Activated CD4-positive, alpha-beta T cell treated with anti-CD3 and anti-CD28 coated beads, Interleukin-2, amount 10 ng/mL, durations not matched to agents 7 days and 5 days (primary cell): Measurements from ENCODE around the gene MKNK2. TPM values are rescaled to one million over a fixed set of nuclear protein-coding genes. Genes with fewer than 3 reads are reported as not detected.

Experiments
- CTCF ChIA-PET: fragments of 350-600 bp; sonication (Branson Sonifier 250); formaldehyde crosslinking; loops from one replicate; lab custom pipeline; 2021; ENCODE audit warnings: antibody characterized with exemption; lab: Charles Lee
- POLR2A ChIA-PET: fragments of 350-600 bp; sonication (Branson Sonifier 250); formaldehyde crosslinking; loops from one replicate; lab custom pipeline; 2021; ENCODE audit warnings: antibody characterized with exemption; lab: Charles Lee
- DNase-seq: peaks from one replicate; pipeline ENCODE4 v3.0.0-alpha.2; 2020
- H3K27ac Mint-ChIP-seq: one replicate; pipeline ENCODE4 v1.8.0; 2021; ENCODE audit warnings: mild to moderate bottlenecking, moderate library complexity, mixed read lengths
- H3K27me3 Mint-ChIP-seq: one replicate; pipeline ENCODE4 v1.8.0; 2021; ENCODE audit warnings: mixed read lengths
- H3K36me3 Mint-ChIP-seq: one replicate; pipeline ENCODE4 v1.8.0; 2021; ENCODE audit warnings: low read depth, mixed read lengths
- H3K4me1 Mint-ChIP-seq: one replicate; pipeline ENCODE4 v1.8.0; 2021; ENCODE audit warnings: mixed read lengths
- H3K4me3 Mint-ChIP-seq: one replicate; pipeline ENCODE4 v1.8.0; 2021; ENCODE audit warnings: mild to moderate bottlenecking, moderate library complexity, mixed read lengths
- H3K9me3 Mint-ChIP-seq: one replicate; pipeline ENCODE4 v1.8.0; 2021; ENCODE audit warnings: mixed read lengths
- total RNA-seq, 2 experiments: library from RNA; stranded (reverse); gene quantifications; one replicate each; pipeline ENCODE4 v1.2.3, GENCODE V29; 2021

Gene MKNK2
- total RNA-seq, 2 experiments from 2014 or later, result 198 to 228 TPM

DNA sequence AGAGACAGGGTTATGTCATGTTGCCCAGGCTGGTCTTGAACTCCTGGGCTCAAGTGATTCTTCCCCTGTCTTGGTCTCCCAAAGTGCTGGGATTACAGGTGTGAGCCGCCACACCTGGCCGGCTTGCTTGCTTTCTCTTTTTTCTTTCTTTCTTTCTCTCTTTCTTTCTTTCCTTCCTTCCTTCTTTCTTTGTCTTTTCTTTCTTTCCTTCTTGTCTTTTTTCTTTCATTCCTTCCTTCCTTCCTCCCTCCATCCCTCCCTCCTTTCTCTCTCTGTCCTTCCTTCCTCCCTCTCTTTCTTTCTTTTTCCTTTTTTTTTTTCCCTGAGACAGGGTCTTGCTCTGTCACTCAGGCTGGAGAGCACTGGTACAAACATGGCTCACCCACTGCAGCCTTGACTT, 28.8 kb downstream of the MKNK2 start:
- peaks cover 5% of the 10 kb centered on the region for H3K4me1 Mint-ChIP-seq
- peak overlapping the region; percentile 54 for H3K27ac Mint-ChIP-seq
- H3K27me3 Mint-ChIP-seq, result no peaks in the 10 kb centered on the region
- H3K4me3 Mint-ChIP-seq, result no peak overlapping the region
- no peak for DNase-seq
- peaks cover 2% of the 10 kb centered on the region for H3K36me3 Mint-ChIP-seq
- ChIA-PET POLR2A (no interaction called here), CTCF (interaction anchor here (0.9 to 1.5 kb wide), 2 partner anchors 12 to 13 kb away, joined by 3 to 4 read pairs; no protein-coding TSS in a partner anchor)
- H3K9me3 Mint-ChIP-seq, result peaks cover 3% of the 10 kb centered on the region

DNA sequence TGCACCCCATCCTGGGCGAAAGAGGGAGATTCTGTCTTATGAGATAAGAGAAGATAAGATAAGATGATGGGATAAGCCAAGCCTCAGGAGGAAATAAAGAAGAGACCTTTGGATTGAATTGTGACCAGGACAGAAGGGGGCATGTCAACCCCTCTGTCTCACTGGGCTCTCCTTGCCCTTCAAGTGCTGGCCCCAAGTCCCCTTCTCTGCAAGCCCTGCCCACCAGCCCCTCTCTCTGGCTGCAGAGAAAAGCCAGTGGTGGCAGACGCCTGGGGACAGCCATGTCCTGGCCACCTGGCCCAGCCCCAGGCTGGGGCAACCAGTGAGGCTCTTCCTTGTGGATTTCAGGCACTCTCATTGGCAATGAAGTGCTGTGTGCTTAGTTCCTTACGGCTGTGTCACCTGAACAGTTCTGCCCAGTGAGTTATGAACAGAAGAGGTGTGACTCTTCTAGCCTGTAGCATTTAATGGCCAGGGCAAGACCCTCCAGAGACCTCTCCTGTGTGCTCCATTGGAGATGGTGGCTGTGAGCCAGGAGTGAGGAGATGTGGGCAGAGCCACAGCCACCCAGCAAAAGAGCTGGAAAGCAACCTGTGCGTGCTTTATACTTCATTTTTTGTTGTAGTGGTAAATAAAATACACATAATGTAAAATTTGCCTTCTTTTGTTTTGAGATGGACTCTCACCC, 29.4 kb downstream of the MKNK2 start:
- Mint-ChIP-seq H3K4me3 (no peak overlapping the region), H3K36me3 (peaks cover 2% of the 10 kb centered on the region), H3K27ac (no peak overlapping the region), H3K27me3 (no peaks in the 10 kb centered on the region), H3K4me1 (peaks cover 6% of the 10 kb centered on the region), H3K9me3 (peaks cover 3% of the 10 kb centered on the region)
- CTCF ChIA-PET, result interaction anchor here (0.6 to 1.5 kb wide), 2 partner anchors 9 to 13 kb away, joined by 3 to 4 read pairs; no protein-coding TSS in a partner anchor
- POLR2A ChIA-PET, result no interaction called here
- DNase-seq, result no peak

DNA sequence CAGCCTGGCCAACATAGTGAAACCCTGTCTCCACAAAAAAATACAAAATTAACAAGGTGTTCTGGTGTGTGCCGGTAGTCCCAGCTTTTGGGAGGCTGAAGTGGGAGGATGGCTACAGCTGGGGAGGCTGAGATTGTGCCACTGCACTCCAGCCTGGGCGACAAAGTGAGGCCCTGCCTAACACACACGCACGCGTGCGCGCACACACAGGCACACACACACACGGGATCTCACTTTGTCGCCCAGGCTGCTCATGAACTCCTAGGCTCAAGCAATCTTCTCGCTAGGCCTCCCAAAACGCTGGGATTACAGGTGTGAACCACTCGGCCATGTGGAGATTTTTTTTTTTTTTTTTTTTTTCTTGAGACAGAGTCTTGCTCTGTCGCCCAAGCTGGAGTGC, 32.3 kb downstream of the MKNK2 start:
- H3K27ac Mint-ChIP-seq, result no peak overlapping the region
- no peaks in the 10 kb centered on the region for H3K27me3 Mint-ChIP-seq
- no peak for DNase-seq
- H3K4me3 Mint-ChIP-seq, result no peak overlapping the region
- ChIA-PET CTCF (interaction anchor here (0.6 to 2.2 kb wide), 7 partner anchors 13 to 150 kb away, joined by 3 to 8 read pairs (median 5); no protein-coding TSS in a partner anchor), POLR2A (no interaction called here)
- peaks cover 2% of the 10 kb centered on the region for H3K36me3 Mint-ChIP-seq
- H3K9me3 Mint-ChIP-seq, result no peaks in the 10 kb centered on the region
- peaks cover 16% of the 10 kb centered on the region for H3K4me1 Mint-ChIP-seq

DNA sequence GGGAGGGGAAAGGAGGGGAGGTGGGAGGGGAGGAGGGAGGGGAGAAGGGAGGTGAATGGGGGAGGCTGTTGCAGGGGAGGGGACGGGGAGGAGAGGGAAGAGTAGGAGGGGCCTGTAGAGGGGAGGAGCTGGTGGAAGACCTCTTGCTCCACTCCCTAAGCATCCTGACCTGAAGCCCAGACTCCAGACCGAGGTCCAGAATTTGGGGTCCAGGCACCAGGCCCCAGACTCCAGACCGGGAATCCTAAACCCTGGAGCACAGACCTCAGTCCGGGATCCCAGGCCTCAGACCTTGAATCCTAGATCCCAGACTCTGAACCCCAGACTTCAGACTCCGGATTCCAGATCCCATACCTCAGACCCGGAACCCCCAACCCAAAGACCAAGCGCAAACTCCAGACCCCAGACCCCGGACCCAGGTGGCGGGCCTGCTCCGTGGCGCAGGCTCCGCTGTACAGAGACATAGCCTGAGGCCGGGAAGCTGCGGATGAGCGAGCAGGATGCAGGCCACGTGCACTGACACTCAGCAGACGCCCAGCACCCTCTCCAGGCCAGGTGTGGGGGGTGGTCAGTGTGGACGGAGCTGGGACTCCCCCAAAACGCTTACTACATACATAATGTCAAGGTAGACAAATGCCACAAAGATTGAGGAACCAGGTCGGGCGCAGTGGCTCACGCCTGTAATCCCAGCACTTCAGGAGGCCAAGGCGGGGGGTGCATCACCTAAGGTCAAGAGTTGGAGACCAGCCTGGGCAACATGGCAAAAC, 34.8 kb downstream of the MKNK2 start:
- H3K27me3 Mint-ChIP-seq, result no peaks in the 10 kb centered on the region
- H3K4me1 Mint-ChIP-seq, result peaks cover 28% of the 10 kb centered on the region
- DNase-seq, result peak; percentile 80
- POLR2A ChIA-PET, result no interaction called here
- CTCF ChIA-PET, result interaction anchor here (1.3 kb wide), 1 partner anchor 200 kb away, joined by 3 read pairs; no protein-coding TSS in a partner anchor
- peaks cover 6% of the 10 kb centered on the region for H3K36me3 Mint-ChIP-seq
- no peaks in the 10 kb centered on the region for H3K9me3 Mint-ChIP-seq
- no peak overlapping the region for H3K27ac Mint-ChIP-seq
- H3K4me3 Mint-ChIP-seq, result peak overlapping the region; percentile 58

DNA sequence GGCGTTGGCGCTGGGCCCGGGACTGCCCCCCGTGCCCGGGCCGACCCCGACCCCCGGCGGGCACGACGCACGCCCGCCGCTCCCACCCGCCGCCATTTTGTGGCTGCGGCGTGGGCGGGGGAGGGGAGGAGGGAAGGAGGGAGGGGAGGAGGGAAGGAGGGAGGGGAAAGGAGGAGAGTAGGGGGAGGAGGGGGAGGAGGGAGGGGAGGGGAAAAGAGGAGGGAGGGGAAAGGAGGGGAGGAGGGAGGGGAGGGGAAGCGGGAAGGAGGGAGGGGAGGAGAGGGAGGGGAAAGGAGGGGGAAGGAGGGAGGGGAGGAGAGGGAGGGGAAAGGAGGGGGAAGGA, 35.5 kb downstream of the MKNK2 start, which contains the start of gene BTBD2:
Gene BTBD2, minus strand, starts transcription at position 107 of the 343 bp plus-strand sequence. Its CDS starts 11 bp downstream, at position 96.
- POLR2A ChIA-PET, result no interaction called here
- H3K27ac Mint-ChIP-seq, result peak within 1 kb of the TSS; percentile 57

DNA sequence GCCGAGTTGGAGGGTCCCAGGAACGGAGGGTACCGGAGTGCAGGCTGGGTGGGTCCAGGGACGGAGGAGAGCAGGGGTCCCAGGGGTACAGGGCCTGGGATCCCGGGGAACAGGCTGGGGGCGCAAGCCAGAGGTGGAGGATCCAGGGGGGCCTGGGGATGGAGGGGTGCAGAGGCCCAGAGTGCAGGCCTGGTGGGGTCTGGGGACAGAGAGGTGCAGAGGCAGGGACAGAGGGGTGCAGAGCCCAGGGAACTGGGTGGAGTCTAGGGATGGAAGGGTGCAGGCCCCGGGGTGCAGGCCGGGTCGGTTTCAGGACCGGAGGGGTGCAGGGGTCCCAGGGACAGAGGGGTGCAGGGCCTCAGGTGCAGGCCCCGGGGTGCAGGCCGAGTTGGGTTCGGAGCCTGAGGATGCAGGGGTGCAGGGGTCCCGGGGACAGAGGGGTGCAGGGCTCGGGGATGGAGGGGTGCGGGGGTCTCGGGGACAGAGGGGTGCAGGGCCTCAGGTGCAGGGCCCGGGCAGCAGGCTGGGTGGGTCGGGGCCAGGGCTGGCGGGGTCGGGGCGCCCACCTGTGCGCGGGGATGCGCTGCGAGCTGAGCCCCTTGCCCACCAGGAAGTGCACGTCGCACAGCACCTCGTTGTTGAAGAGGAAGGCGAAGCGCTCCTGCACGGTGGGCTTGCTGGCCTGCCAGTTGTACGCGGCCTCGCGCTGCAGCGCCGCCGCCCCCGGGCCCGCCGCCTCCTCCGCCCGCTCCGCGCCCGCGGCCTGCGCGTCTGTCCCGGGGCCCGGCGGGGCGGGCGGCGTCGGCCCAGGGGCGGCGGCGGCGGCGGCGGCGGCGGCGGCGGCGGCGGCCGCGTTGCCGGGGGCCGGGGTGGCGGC, 36.1 kb downstream of the MKNK2 start:
- DNase-seq, result peak; percentile 23
- Mint-ChIP-seq H3K36me3 (peaks cover 8% of the 10 kb centered on the region), H3K4me3 (peak overlapping the region; percentile 75), H3K9me3 (no peaks in the 10 kb centered on the region), H3K27ac (peak overlapping the region; percentile 57), H3K4me1 (peaks cover 30% of the 10 kb centered on the region), H3K27me3 (no peaks in the 10 kb centered on the region)
- POLR2A ChIA-PET, result no interaction called here
- CTCF ChIA-PET, result no interaction called here

More for the DNA sequence above, 35.5 kb downstream of the MKNK2 start, which contains the start of gene BTBD2:
- CTCF ChIA-PET, result no interaction called here
- Mint-ChIP-seq H3K27me3 (no peaks in the 10 kb centered on the region), H3K4me1 (peaks cover 30% of the 10 kb centered on the region), H3K36me3 (peaks cover 8% of the 10 kb centered on the region), H3K4me3 (peak within 1 kb of the TSS; percentile 75), H3K9me3 (no peaks in the 10 kb centered on the region)
- peak; percentile 59 for DNase-seq

DNA sequence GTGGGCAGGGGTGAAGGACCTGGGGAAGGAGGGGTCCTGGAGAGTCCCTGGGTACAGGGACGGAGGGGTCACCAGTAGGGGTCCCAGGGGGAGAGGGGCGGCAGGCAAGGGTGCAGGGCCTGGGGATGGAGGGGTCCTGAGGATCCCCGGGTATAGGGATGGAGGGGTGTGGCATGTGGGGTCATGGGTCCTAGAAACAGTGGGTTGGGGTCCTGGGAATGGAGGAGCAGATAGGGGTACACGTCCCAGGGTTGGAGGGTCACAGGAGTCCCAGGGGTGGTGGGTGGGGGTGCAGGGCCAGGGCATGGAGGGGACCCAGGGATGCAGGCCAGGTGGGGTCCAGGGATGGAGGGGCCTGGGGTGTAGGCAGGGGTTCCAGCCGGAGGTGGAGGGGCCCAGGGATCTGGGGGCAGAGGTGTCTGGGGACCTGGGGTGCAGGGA, 36.9 kb downstream of the MKNK2 start:
- POLR2A ChIA-PET, result no interaction called here
- H3K4me3 Mint-ChIP-seq, result peak overlapping the region; percentile 75
- no peak overlapping the region for H3K27ac Mint-ChIP-seq
- CTCF ChIA-PET, result no interaction called here
- H3K4me1 Mint-ChIP-seq, result peaks cover 25% of the 10 kb centered on the region
- H3K36me3 Mint-ChIP-seq, result peaks cover 8% of the 10 kb centered on the region
- DNase-seq, result no peak
- H3K9me3 Mint-ChIP-seq, result no peaks in the 10 kb centered on the region
- no peaks in the 10 kb centered on the region for H3K27me3 Mint-ChIP-seq

DNA sequence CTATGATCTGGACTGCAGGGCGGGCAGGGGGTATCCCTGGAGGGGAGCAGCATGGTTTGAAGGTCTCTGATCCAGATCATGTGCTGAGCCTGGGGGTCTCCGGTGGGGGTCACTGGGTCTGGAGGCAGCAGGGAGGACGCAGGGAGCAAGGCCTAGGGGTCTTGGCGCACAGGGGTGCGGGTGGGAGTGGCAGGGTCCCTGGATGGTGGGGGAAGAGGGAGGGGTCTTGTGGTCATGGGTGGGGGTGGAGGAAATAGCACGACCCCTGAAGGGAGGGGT, 37.4 kb downstream of the MKNK2 start:
- ChIA-PET CTCF (no interaction called here), POLR2A (no interaction called here)
- Mint-ChIP-seq H3K4me3 (peak overlapping the region; percentile 49), H3K36me3 (peaks cover 8% of the 10 kb centered on the region), H3K9me3 (no peaks in the 10 kb centered on the region), H3K27ac (no peak overlapping the region), H3K4me1 (peaks cover 25% of the 10 kb centered on the region), H3K27me3 (no peaks in the 10 kb centered on the region)
- DNase-seq, result no peak

DNA sequence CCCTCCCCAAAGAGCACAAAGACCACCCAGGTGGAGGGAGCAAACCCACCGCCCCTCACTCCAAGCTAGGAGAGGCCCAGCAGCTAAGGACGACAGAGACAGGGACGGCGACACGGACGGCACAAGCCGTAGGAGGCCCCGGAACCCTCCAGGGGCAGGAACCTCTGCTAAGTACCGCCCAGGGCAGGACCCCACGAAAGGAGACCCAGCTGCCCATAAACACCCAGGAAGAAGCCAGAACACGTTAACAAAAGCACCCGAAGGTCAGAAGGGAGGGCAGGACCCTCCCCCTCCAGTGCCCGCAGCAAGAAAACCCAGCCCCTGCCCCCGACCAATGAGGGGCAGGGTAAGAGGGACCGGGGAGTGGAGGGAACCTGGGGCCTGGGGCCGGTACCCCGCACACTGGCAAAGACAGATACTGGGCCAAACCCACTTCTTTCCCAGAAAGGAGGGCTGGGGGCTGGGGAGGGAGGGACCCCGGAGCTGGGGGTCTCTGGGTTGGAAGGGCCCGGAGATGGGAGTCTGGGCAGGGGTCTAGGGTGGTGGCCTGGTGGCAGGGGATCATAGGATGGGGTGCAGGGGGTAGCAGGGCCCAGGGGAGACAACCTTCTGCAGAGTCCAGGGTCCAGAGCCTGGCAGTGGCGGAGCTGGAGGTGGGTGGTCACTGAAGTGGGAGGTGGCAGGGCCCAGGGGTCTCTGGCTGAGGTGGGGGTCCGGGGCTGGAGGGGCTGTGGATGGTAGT, 37.9 kb downstream of the MKNK2 start:
- no peak overlapping the region for H3K27ac Mint-ChIP-seq
- H3K4me1 Mint-ChIP-seq, result peaks cover 25% of the 10 kb centered on the region
- DNase-seq, result no peak
- peaks cover 8% of the 10 kb centered on the region for H3K36me3 Mint-ChIP-seq
- no peaks in the 10 kb centered on the region for H3K9me3 Mint-ChIP-seq
- ChIA-PET CTCF (interaction anchor here (0.6 to 1.0 kb wide), 2 partner anchors 8 to 60 kb away, joined by 3 read pairs; no protein-coding TSS in a partner anchor), POLR2A (no interaction called here)
- no peaks in the 10 kb centered on the region for H3K27me3 Mint-ChIP-seq
- H3K4me3 Mint-ChIP-seq, result peak overlapping the region; percentile 49

DNA sequence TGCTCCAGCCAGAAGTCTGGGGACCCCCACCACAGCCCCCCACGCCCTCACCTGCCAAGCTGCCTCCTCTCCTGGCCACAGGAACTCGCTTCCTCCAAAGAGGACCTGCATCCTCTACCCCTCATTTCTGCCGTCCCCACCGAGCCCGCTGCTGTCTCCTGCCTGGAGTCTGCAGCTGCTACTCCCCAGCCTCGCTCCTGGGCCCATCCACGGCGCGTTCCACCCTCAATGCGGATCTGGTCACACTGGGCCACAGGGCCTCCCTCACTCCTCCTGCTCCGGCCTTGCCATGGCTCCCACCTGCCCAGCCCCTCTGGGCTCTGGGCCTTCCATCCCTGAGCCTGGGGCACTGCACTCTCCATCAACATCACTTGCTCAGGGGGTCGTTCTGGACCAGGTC, 39.9 kb downstream of the MKNK2 start:
- H3K27ac Mint-ChIP-seq, result no peak overlapping the region
- ChIA-PET CTCF (interaction anchor here (0.6 kb wide), 1 partner anchor 67 kb away, joined by 3 read pairs; no protein-coding TSS in a partner anchor), POLR2A (no interaction called here)

DNA sequence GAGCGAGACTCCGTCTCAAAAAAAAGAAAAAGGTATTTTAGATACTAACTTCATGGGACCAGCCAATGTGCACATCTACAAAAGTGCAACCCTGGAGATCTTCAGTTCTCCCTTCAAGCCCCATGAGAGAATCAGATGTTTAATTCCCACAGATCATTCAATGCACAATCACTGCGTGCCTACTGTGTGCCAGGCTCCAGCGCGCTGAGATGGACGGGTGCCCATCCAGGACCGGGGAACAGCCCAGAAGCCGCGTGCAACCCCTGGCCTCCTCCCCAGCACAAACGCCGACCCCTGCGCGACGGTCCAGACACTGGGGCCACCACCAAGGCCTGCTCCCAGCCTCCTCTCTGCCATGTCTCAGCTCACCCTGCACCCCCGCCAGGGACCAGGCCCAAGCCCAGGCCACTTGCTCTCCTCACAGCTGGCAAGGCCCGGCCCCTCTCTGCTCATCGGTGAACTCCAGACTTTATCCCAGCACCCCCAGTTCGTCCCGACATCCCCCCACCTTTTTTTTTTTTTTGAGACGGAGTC, 40.8 kb downstream of the MKNK2 start:
- CTCF ChIA-PET, result interaction anchor here (0.6 kb wide), 1 partner anchor 68 kb away, joined by 3 read pairs; no protein-coding TSS in a partner anchor
- Mint-ChIP-seq H3K9me3 (no peaks in the 10 kb centered on the region), H3K4me1 (peaks cover 24% of the 10 kb centered on the region), H3K36me3 (peaks cover 9% of the 10 kb centered on the region), H3K27me3 (no peaks in the 10 kb centered on the region), H3K27ac (no peak overlapping the region), H3K4me3 (no peak overlapping the region)
- DNase-seq, result no peak
- POLR2A ChIA-PET, result interaction anchor here (0.5 kb wide), 1 partner anchor 226 kb away, joined by 3 read pairs; no protein-coding TSS in a partner anchor

More for the DNA sequence above, 39.9 kb downstream of the MKNK2 start:
- no peaks in the 10 kb centered on the region for H3K9me3 Mint-ChIP-seq
- peaks cover 24% of the 10 kb centered on the region for H3K4me1 Mint-ChIP-seq
- H3K36me3 Mint-ChIP-seq, result peaks cover 9% of the 10 kb centered on the region
- no peak overlapping the region for H3K4me3 Mint-ChIP-seq
- H3K27me3 Mint-ChIP-seq, result no peaks in the 10 kb centered on the region
- DNase-seq, result no peak
